Thyroid gland (tissue), 4 donors: ENCODE measurements around the gene PRKRA. TPM values are rescaled to one million over a fixed set of nuclear protein-coding genes. Genes with fewer than 3 reads are reported as not detected.

Experiments used
- DNase-seq, 2 donors: peaks; one replicate each; pipeline ENCODE4 v3.0.0-alpha.2; 2019
- H3K27ac ChIP-seq, 3 donors: fragments of 200-600 bp; sonication (generic); 1 replicate in 2 of 3; 2 replicates in 1 of 3; pipeline ENCODE4 v1.5.1; 2016 to 2019; ENCODE audit warnings: mild to moderate bottlenecking in 1 of 3, moderate library complexity in 1 of 3
- H3K27me3 ChIP-seq: fragments of 200-600 bp; sonication (generic); one replicate; pipeline ENCODE4 v1.5.1; 2019
- H3K36me3 ChIP-seq, 2 donors: fragments of 200-600 bp; sonication (generic); one replicate each; pipeline ENCODE4 v1.5.1; 2016 to 2019
- H3K4me1 ChIP-seq, 2 donors: fragments of 200-600 bp; sonication (generic); one replicate each; pipeline ENCODE4 v1.5.1; 2017 to 2019
- H3K4me3 ChIP-seq, 3 donors: fragments of 200-600 bp; sonication (generic); replicated peaks in 1 of 3; 1 replicate in 2 of 3; 2 replicates in 1 of 3; pipeline ENCODE4 v1.5.1; 2016; ENCODE audit warnings: mild to moderate bottlenecking in 1 of 3
- H3K9me3 ChIP-seq: fragments of 200-600 bp; sonication (generic); one replicate; pipeline ENCODE4 v1.5.1; 2017
- POLR2A ChIP-seq, 2 donors: fragments of 450-650 bp; IDR thresholded peaks; one replicate each; pipeline ENCODE4 v1.6.1; 2017; ENCODE audit warnings: antibody characterized with exemption in 2 of 2, mild to moderate bottlenecking in 2 of 2, moderate library complexity in 1 of 2
- WGBS, 2 donors: methylation state at CpG; one replicate each; pipeline ENCODE4 v1.1.5; 2017; 5-methylcytosine and 5-hydroxymethylcytosine counted together
- intact Hi-C: fragments of 100-400 bp; cut with DNase I; formaldehyde crosslinking; loops from one replicate; pipeline ENCODE4 v1.15.1; 2023
- total RNA-seq, 4 donors: library from RNA; depleted of rRNA; stranded (reverse); fragments of >200 nt; gene quantifications; one replicate each; pipeline ENCODE4 v1.2.3, GENCODE V29; 2016
- TF ChIP-seq, protein P1 (sequence below), 6 experiments: fragments of 200-600 bp in 3 of 6; fragments of 450-650 bp in 3 of 6; sonication (generic) in 3 of 6; IDR thresholded peaks; one replicate each; pipeline ENCODE4 v1.5.1; 2016 to 2019; ENCODE audit warnings: antibody characterized with exemption in 6 of 6, mild to moderate bottlenecking in 2 of 6, inconsistent platforms in 1 of 6, moderate library complexity in 1 of 6

The PRKRA gene
- total RNA-seq, 4 donors from 2014 or later, result 54.9 to 72.2 (median 64.8) TPM

DNA sequence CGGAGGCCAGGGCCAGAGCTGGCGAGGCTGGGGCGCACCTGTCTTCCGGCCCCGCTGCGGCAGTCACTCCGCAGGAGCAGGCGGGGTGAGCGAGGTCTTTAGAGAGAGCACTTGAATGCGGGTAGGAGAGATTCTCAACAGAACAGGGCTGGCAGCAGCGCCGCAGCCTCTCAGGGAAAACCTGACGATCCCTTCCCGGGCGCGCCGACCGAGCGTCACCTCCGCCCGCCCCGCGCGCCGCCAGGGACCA is 526 bp downstream of the PRKRA start:
- H3K4me3 ChIP-seq, result peak overlapping the region; percentile 75 to 81 (median 81)
- H3K9me3 ChIP-seq, result no peaks in the 10 kb centered on the region
- 0% methylated on average over 19 to 22 of the region's 25 CpGs for WGBS, 2 donors
- peaks cover 0 to 4% of the 10 kb centered on the region in 2 donors for H3K36me3 ChIP-seq
- no peaks in the 10 kb centered on the region for H3K27me3 ChIP-seq
- intact Hi-C loops, result no loop called here
- H3K4me1 ChIP-seq, result peaks cover 11 to 20% of the 10 kb centered on the region in 2 donors
- peak in 1 of 2 donors; percentile 85 for DNase-seq
- H3K27ac ChIP-seq, result peak overlapping the region; percentile 96 to 99 (median 96)
- TF ChIP-seq, protein P1, sequence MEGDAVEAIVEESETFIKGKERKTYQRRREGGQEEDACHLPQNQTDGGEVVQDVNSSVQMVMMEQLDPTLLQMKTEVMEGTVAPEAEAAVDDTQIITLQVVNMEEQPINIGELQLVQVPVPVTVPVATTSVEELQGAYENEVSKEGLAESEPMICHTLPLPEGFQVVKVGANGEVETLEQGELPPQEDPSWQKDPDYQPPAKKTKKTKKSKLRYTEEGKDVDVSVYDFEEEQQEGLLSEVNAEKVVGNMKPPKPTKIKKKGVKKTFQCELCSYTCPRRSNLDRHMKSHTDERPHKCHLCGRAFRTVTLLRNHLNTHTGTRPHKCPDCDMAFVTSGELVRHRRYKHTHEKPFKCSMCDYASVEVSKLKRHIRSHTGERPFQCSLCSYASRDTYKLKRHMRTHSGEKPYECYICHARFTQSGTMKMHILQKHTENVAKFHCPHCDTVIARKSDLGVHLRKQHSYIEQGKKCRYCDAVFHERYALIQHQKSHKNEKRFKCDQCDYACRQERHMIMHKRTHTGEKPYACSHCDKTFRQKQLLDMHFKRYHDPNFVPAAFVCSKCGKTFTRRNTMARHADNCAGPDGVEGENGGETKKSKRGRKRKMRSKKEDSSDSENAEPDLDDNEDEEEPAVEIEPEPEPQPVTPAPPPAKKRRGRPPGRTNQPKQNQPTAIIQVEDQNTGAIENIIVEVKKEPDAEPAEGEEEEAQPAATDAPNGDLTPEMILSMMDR (IDR thresholded peaks at IDR 0.05), result no peak
- peak in 1 of 2 donors; percentile 27 for TF ChIP-seq POLR2A (IDR thresholded peaks at IDR 0.05)

DNA sequence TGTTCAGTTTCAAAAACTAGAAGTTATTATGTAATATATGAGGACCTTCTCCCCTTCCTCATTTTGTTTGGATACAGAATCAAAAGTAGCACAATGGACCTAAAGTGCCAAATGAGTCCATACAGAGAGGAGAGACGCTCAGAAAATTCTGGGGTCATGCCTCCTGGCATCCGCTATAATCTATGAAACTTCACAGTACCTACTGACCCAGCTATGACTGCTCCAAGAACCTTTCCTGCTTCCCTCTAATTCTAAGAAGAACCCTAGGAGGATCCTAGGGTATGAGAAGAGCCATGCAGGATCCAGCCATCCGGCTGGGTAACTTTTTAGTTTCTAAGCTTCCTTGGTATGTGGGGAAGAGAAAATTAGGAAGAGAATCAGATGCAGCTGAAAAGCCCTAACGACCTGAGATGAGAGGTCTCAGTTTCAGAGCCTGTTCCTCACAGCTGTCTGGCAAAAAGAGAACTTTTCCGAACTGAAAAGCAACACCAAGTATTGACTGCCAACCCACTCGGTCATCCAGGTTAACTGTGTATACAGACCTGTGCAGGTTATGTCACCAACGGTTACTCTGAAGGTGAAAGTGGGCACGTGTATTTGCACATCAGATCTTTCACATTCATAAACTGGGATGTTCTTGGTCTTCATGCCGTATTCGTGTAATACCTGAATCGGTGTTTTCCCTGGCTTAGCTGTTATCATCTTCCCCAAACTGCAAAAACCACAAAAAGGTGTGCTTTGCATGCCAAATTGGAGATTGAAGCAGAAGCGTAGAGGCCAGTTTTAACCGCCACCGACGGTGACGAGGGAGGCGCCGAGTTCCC is 1.1 kb downstream of the PRKRA start:
- peak; percentile 53 to 56 for DNase-seq
- Histone ChIP-seq H3K27ac (peak overlapping the region; percentile 96 to 99 (median 96)), H3K4me3 (peak overlapping the region; percentile 75 to 81 (median 81)), H3K27me3 (no peaks in the 10 kb centered on the region), H3K36me3 (peaks cover 5 to 9% of the 10 kb centered on the region in 2 donors), H3K4me1 (peaks cover 11 to 20% of the 10 kb centered on the region in 2 donors), H3K9me3 (no peaks in the 10 kb centered on the region)
- intact Hi-C loops, result no loop called here
- TF ChIP-seq POLR2A (IDR thresholded peaks at IDR 0.05), result no peak
- TF ChIP-seq, protein P1 (IDR thresholded peaks at IDR 0.05), result no peak
- 6% methylated on average over 18 of the region's 18 CpGs for WGBS, 2 donors

DNA sequence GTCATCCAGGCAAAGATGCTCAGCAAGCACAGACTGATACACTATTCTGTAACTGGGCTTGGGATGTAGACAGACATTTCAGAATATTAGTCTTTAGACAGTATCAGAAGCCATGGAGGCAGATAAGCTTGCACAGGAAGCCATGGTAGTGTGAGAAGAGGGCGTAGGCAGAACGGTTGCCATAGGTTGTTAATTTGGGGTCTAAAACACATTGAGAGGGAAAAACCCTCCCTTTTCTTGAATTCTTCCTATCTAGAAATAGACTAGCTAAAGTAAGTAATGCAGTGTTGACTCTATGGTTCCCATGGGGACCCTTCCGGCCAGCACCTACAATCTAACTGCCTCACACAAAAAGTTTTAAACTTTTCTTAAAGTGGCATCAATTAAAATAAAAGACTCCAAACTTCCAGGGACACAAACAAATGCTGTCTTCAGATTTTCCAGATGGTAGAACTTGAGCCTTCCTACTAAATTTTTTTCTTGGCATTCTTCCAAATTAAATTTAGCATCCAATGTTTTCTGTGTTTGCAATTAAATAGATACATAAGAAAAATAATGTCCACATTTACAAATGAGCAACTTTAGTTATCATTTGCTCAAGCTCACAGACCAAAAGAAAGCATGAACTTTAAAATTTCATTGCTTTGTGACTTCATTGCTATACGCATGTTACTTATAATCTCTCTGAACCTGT is 1.9 kb downstream of the PRKRA start:
- TF ChIP-seq, protein P1 (IDR thresholded peaks at IDR 0.05), result no peak
- TF ChIP-seq POLR2A (IDR thresholded peaks at IDR 0.05), result no peak
- H3K36me3 ChIP-seq, result peaks cover 10 to 11% of the 10 kb centered on the region in 2 donors
- intact Hi-C loops, result no loop called here
- no peak for DNase-seq
- peak overlapping the region in 1 of 3 donors; percentile 32 for H3K27ac ChIP-seq
- peak overlapping the region in 1 of 3 donors; percentile 75 for H3K4me3 ChIP-seq
- H3K27me3 ChIP-seq, result no peaks in the 10 kb centered on the region
- no peaks in the 10 kb centered on the region for H3K9me3 ChIP-seq
- peaks cover 11 to 20% of the 10 kb centered on the region in 2 donors for H3K4me1 ChIP-seq
- WGBS, 2 donors, result 83 to 86% methylated on average over 4 of the region's 4 CpGs

DNA sequence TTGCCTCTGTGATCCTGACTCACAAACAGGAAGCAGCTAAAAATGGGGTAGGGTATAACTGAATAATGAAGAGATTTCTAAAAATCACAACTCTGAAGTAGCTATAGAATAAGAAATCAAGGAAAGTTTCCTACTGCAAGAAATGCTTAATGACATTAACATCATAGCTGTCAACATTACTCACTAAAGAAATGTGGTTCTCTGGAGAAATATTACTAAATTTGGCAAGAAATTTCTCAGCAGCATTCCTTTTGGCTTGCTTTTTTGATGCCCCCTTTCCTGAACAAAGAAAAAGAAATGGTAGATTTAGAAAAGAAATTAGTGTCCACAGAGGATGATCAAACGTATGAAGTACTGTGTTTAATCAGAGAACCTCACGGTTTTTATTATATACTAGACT is 9.5 kb downstream of the PRKRA start:
- Histone ChIP-seq H3K27ac (no peak overlapping the region), H3K36me3 (peaks cover 27 to 45% of the 10 kb centered on the region in 2 donors), H3K27me3 (no peaks in the 10 kb centered on the region), H3K9me3 (no peaks in the 10 kb centered on the region), H3K4me3 (no peak overlapping the region), H3K4me1 (no peaks in the 10 kb centered on the region)
- intact Hi-C loops, result no loop called here
- no peak for TF ChIP-seq POLR2A (IDR thresholded peaks at IDR 0.05)
- WGBS, 2 donors, result 94 to 95% methylated on average over 2 of the region's 2 CpGs
- no peak for DNase-seq

DNA sequence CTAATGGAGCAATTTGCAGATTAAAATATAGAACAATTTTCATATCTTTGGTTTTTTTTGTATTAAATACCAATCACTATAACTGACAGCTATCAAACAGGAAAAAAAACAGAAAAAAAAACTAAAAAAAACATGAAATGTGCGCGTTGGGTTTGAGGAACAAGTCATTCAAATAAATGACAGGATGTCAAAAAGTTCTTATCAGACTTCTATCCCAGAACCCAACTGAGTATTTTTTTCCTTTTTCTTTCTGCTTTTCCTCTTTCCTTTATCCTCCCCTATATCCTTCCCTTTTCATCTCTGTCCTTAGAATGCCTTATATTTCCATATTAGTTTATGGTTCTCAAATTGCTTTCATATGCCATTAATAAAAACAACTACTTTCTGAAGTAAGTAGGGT is 14.3 kb downstream of the PRKRA start:
- H3K4me1 ChIP-seq, result no peaks in the 10 kb centered on the region
- H3K9me3 ChIP-seq, result no peaks in the 10 kb centered on the region
- no peak for TF ChIP-seq POLR2A (IDR thresholded peaks at IDR 0.05)
- TF ChIP-seq, protein P1 (IDR thresholded peaks at IDR 0.05), result no peak
- peaks cover 39 to 54% of the 10 kb centered on the region in 2 donors for H3K36me3 ChIP-seq
- WGBS, 2 donors, result 89 to 90% methylated on average over 2 of the region's 2 CpGs
- no peaks in the 10 kb centered on the region for H3K27me3 ChIP-seq
- intact Hi-C loops, result no loop called here
- no peak overlapping the region for H3K27ac ChIP-seq
- no peak overlapping the region for H3K4me3 ChIP-seq
- no peak for DNase-seq
